Breast epithelium (tissue), 4 donors: ENCODE results near the gene MMD2. TPM values are rescaled to one million over a fixed set of nuclear protein-coding genes. Genes with fewer than 3 reads are reported as not detected.
A peak's percentile ranks its signal among the peaks of the same experiment; 100 is the strongest.

ENCODE experiments used
- DNase-seq, 2 donors: peaks; one replicate each; pipeline ENCODE4 v3.0.0-alpha.2; 2019; ENCODE audit warnings: low spot score in 2 of 2
- H3K27ac ChIP-seq, 2 donors: fragments of 200-600 bp; sonication (generic) in 1 of 2; one replicate each; pipeline ENCODE4 v1.5.1; 2016 to 2019; ENCODE audit warnings: mild to moderate bottlenecking in 1 of 2
- H3K27me3 ChIP-seq, 2 donors: fragments of 200-600 bp; sonication (generic) in 1 of 2; one replicate each; pipeline versions ENCODE4 v1.5.1 to v1.6.0; 2017 to 2019; ENCODE audit warnings: control low read depth in 1 of 2, mild to moderate bottlenecking in 1 of 2
- H3K36me3 ChIP-seq: fragments of 200-600 bp; one replicate; pipeline ENCODE4 v1.5.1; 2019
- H3K4me1 ChIP-seq, 2 donors: fragments of 200-600 bp; sonication (generic); one replicate each; pipeline ENCODE4 v1.5.1; 2016 to 2019; ENCODE audit warnings: control low read depth in 1 of 2
- H3K4me3 ChIP-seq, 3 donors: fragments of 200-600 bp; sonication (generic); 1 replicate in 2 of 3; 2 replicates in 1 of 3; pipeline ENCODE4 v1.5.1; 2016 to 2019; ENCODE audit warnings: mild to moderate bottlenecking in 3 of 3, moderate library complexity in 2 of 3
- H3K9me3 ChIP-seq, 2 donors: fragments of 200-600 bp; sonication (generic) in 1 of 2; one replicate each; pipeline ENCODE4 v1.5.1; 2016 to 2019; ENCODE audit warnings: control low read depth in 1 of 2
- POLR2A ChIP-seq: fragments of 450-650 bp; IDR thresholded peaks from one replicate; pipeline ENCODE4 v1.6.1; 2016; ENCODE audit warnings: antibody characterized with exemption, mild to moderate bottlenecking, moderate library complexity
- POLR2AphosphoS5 ChIP-seq, 3 donors: sonication (generic); formaldehyde crosslinking; IDR thresholded peaks; one replicate each; pipeline ENCODE4 v1.6.1; 2017; ENCODE audit warnings: antibody characterized with exemption in 3 of 3
- intact Hi-C: fragments of 100-400 bp; cut with DNase I; formaldehyde crosslinking; loops from one replicate; pipeline ENCODE4 v1.15.1; 2023; ENCODE audit warnings: low total_unique reads
- total RNA-seq, 3 donors: library from RNA; depleted of rRNA; stranded (reverse); fragments of >200 nt; gene quantifications; one replicate each; pipeline ENCODE4 v1.1.0, GENCODE V29; 2016
- TF ChIP-seq, protein P1 (sequence below), 3 donors: fragments of 450-650 bp; IDR thresholded peaks; one replicate each; pipeline ENCODE4 v1.5.1; 2016 to 2017; ENCODE audit warnings: antibody characterized with exemption in 3 of 3, mild to moderate bottlenecking in 3 of 3, moderate library complexity in 3 of 3

Gene MMD2
- total RNA-seq, 3 donors from 2014 or later, result not detected

DNA sequence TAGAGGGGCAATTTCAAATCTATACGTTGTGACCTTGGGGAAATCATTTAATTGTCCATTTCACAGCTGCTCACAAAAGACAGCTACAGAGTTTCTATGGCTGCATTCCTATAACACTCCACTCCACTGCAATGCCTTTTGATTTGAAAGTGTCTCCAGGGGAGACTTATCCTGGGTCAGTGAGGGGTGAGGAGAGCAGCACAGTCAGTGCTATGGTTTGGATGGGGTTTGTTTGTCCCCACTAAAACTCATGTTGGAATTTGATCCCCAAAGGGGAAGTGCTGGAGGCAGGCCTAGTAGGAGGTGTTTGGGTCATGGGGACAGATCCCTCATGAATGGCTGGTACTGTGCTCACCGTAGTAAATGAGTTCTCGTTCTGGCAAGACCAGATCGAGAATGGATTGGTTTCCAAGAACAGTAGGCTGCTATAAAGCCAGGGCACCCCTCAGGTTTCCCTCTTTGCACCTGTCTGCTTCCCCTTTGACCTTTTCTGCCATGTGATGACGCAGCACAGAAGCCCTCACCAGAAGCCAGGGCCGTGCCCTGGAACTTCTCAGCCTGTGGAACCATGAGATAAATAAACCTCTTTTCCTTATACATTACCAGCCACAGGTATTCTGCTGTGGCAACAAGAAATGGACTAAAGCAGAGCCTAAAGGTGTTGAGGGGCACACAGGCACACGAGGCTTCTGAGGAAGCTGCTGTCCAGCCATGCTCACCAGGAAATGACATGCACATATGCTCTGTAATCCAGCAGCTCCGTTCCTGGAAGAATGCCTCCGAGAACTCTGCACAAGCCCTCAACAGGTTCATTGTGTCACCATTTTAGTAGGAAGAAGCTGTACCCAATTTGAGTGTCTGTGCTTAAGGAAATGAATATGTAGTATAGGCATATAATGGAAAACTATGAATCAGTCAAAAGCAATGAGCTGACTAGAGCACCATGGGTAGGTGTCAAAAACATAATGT, 92.2 kb downstream of the MMD2 start:
- Histone ChIP-seq H3K9me3 (peaks cover 5 to 9% of the 10 kb centered on the region in 2 donors), H3K36me3 (no peaks in the 10 kb centered on the region)
- TF ChIP-seq POLR2AphosphoS5 (IDR thresholded peaks at IDR 0.05), result no peak
- TF ChIP-seq, protein P1, sequence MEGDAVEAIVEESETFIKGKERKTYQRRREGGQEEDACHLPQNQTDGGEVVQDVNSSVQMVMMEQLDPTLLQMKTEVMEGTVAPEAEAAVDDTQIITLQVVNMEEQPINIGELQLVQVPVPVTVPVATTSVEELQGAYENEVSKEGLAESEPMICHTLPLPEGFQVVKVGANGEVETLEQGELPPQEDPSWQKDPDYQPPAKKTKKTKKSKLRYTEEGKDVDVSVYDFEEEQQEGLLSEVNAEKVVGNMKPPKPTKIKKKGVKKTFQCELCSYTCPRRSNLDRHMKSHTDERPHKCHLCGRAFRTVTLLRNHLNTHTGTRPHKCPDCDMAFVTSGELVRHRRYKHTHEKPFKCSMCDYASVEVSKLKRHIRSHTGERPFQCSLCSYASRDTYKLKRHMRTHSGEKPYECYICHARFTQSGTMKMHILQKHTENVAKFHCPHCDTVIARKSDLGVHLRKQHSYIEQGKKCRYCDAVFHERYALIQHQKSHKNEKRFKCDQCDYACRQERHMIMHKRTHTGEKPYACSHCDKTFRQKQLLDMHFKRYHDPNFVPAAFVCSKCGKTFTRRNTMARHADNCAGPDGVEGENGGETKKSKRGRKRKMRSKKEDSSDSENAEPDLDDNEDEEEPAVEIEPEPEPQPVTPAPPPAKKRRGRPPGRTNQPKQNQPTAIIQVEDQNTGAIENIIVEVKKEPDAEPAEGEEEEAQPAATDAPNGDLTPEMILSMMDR (IDR thresholded peaks at IDR 0.05), result no peak
- no peak for TF ChIP-seq POLR2A

DNA sequence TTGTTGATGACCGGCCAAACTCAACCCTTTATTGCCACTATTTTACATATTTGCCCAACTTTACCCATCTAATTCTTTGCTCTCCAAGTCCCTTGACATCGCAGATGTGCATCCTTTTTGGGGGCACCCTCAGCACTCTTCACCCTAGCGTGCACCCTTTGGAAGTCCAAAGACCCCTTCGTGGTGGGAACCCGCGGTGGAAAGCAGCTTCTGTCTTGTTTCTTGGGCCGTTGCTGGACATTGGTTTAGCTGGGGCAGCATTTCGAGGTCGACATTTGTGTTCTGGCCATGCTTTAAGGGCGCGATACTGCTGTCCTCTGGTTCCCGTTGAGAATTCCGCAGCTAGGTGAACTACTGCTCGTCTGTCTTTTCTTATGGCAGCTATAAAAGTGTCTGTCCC, 96.8 kb downstream of the MMD2 start:
- intact Hi-C loops, result no loop called here
- H3K9me3 ChIP-seq, result peaks cover 0 to 6% of the 10 kb centered on the region in 2 donors
- H3K36me3 ChIP-seq, result no peaks in the 10 kb centered on the region
- no peak for DNase-seq
- no peaks in the 10 kb centered on the region for H3K4me1 ChIP-seq
- H3K27me3 ChIP-seq, result peaks cover 0 to 16% of the 10 kb centered on the region in 2 donors
- H3K27ac ChIP-seq, result no peak overlapping the region
- TF ChIP-seq, protein P1 (IDR thresholded peaks at IDR 0.05), result no peak
- TF ChIP-seq POLR2A, result no peak
- TF ChIP-seq POLR2AphosphoS5 (IDR thresholded peaks at IDR 0.05), result no peak
- peak overlapping the region; percentile 33 to 61 (median 36) for H3K4me3 ChIP-seq

More for the DNA sequence above, 92.2 kb downstream of the MMD2 start:
- peaks cover 0 to 8% of the 10 kb centered on the region in 2 donors for H3K27me3 ChIP-seq
- no peak overlapping the region for H3K27ac ChIP-seq
- H3K4me3 ChIP-seq, result no peak overlapping the region
- H3K4me1 ChIP-seq, result no peaks in the 10 kb centered on the region
- intact Hi-C loops, result no loop called here
- no peak for DNase-seq

DNA sequence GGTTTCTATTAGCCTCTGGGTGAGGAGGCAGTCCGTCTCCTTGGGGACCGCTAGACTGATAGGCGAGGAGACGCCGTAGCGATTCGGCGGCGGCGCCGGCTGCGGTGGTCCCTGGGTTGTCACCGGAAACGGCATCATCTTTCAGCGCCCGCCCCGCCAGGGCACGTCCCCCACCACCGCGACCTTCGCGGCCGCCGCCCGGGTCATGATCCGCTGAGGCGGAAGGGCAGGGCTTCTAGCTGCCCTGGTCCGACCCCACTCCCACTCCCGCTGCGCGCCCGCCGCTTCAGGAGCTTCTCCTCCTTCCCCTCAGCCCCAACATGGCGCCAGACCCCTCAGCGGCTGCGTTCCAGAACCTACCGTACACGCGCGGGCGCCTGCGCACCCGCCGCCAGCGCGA, 97.3 kb downstream of the MMD2 start, which contains the start of gene PAPOLB:
TSS of gene PAPOLB (minus strand) at position 358 of the 400 bp plus-strand sequence. CDS start at position 138, 220 bp downstream.
- intact Hi-C loops, result no loop called here
- peaks cover 0 to 6% of the 10 kb centered on the region in 2 donors for H3K9me3 ChIP-seq
- peaks cover 0 to 16% of the 10 kb centered on the region in 2 donors for H3K27me3 ChIP-seq
- DNase-seq, result no peak
- H3K27ac ChIP-seq, result no peak within 1 kb of the TSS
- no peaks in the 10 kb centered on the region for H3K4me1 ChIP-seq
- H3K36me3 ChIP-seq, result no peaks in the 10 kb centered on the region
- H3K4me3 ChIP-seq, result peak within 1 kb of the TSS; percentile 33 to 61 (median 36)
- TF ChIP-seq POLR2A, result no peak
- TF ChIP-seq, protein P1 (IDR thresholded peaks at IDR 0.05), result no peak
- no peak for TF ChIP-seq POLR2AphosphoS5 (IDR thresholded peaks at IDR 0.05)

DNA sequence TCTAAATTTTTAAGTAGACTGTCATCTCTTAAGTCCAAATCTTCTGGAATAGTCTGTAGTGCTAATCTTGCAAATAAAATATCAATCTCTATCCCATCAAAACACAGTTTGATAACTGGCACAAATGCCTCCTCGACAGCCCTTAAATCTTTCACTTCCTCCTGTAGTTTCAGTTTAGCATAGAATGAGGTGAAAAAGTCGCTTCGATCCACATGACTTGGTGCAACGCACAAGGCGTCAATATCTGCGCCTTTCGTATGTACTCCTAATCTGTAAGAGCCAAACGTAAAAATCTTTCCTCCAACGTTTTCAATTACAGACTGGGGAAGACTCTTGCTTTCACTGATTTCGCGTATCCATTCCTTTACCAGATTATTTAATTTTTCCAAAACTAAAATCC, 97.8 kb downstream of the MMD2 start:
- H3K4me3 ChIP-seq, result peak overlapping the region; percentile 33 to 61 (median 36)
- H3K9me3 ChIP-seq, result peaks cover 0 to 6% of the 10 kb centered on the region in 2 donors
- peaks cover 0 to 16% of the 10 kb centered on the region in 2 donors for H3K27me3 ChIP-seq
- H3K36me3 ChIP-seq, result no peaks in the 10 kb centered on the region
- TF ChIP-seq POLR2A, result no peak
- TF ChIP-seq POLR2AphosphoS5 (IDR thresholded peaks at IDR 0.05), result no peak
- TF ChIP-seq, protein P1 (IDR thresholded peaks at IDR 0.05), result no peak
- no peaks in the 10 kb centered on the region for H3K4me1 ChIP-seq
- no peak overlapping the region for H3K27ac ChIP-seq
- intact Hi-C loops, result no loop called here
- no peak for DNase-seq

DNA sequence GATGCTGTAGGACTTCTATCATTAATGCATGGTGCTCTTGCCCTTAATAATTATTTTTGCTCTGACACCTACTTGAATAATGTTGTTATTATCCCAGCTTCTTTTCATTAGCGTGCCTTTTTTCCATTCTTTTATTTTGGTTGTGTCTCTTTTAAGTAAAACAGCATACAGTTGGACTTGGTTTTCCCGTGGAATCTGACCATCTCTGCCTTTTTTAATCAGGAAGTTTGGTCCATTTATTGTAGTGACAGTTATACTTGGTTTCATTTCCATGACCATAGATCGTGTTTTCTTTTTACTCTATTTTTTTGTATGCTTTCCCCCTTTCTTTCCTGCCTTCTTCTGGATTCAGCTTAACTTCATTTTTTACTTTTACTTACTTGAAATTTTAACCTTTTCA, 101.8 kb downstream of the MMD2 start:
- H3K9me3 ChIP-seq, result peaks cover 0 to 5% of the 10 kb centered on the region in 2 donors
- DNase-seq, result no peak
- no peak overlapping the region for H3K4me3 ChIP-seq
- TF ChIP-seq, protein P1 (IDR thresholded peaks at IDR 0.05), result no peak
- TF ChIP-seq POLR2A, result no peak
- TF ChIP-seq POLR2AphosphoS5 (IDR thresholded peaks at IDR 0.05), result no peak
- H3K36me3 ChIP-seq, result no peaks in the 10 kb centered on the region
- intact Hi-C loops, result no loop called here
- peaks cover 0 to 12% of the 10 kb centered on the region in 2 donors for H3K27me3 ChIP-seq
- H3K27ac ChIP-seq, result no peak overlapping the region
- H3K4me1 ChIP-seq, result no peaks in the 10 kb centered on the region
